Neural progenitor cell (in vitro differentiated cells): ENCODE data around the gene VAV2. TPM values are rescaled to one million over a fixed set of nuclear protein-coding genes. Genes with fewer than 3 reads are reported as not detected.

ENCODE experiments used
- DNase-seq: peaks from one replicate; pipeline ENCODE4 v3.0.0-alpha.2; 2016; ENCODE audit warnings: low spot score
- H2AFZ ChIP-seq: fragments of 200-600 bp; sonication (generic); replicated peaks from 2 replicates; pipeline ENCODE4 v1.6.1; 2016; ENCODE audit warnings: antibody characterized with exemption
- H3F3A ChIP-seq: fragments of 200-600 bp; sonication (generic); 2 replicates; pipeline ENCODE4 v1.6.1; 2016; ENCODE audit warnings: antibody characterized with exemption, low read depth
- H3K27ac ChIP-seq: fragments of 200-600 bp; sonication (generic); 2 replicates; pipeline ENCODE4 v1.5.1; 2016; ENCODE audit warnings: mild to moderate bottlenecking
- H3K27me3 ChIP-seq: fragments of 200-600 bp; sonication (generic); 2 replicates; pipeline ENCODE4 v1.6.1; 2016; ENCODE audit warnings: mild to moderate bottlenecking, moderate library complexity
- H3K36me3 ChIP-seq: fragments of 200-600 bp; sonication (generic); 2 replicates; pipeline ENCODE4 v1.5.1; 2016
- H3K4me1 ChIP-seq: fragments of 200-600 bp; sonication (generic); 2 replicates; pipeline ENCODE4 v1.6.1; 2016; ENCODE audit warnings: mixed run types
- H3K4me2 ChIP-seq: fragments of 200-600 bp; sonication (generic); 2 replicates; pipeline ENCODE4 v1.6.1; 2016
- H3K4me3 ChIP-seq: fragments of 200-600 bp; sonication (generic); 2 replicates; pipeline ENCODE4 v1.5.1; 2016
- H3K79me2 ChIP-seq: fragments of 200-600 bp; sonication (generic); 2 replicates; pipeline ENCODE4 v1.6.1; 2016; ENCODE audit warnings: low read depth
- H3K9ac ChIP-seq: fragments of 200-600 bp; sonication (generic); 2 replicates; pipeline ENCODE4 v1.6.1; 2016
- H3K9me3 ChIP-seq: fragments of 200-600 bp; sonication (generic); 2 replicates; pipeline ENCODE4 v1.5.1; 2016; ENCODE audit warnings: low read depth
- H4K20me1 ChIP-seq: fragments of 200-600 bp; sonication (generic); 2 replicates; pipeline ENCODE4 v1.6.1; 2016; ENCODE audit warnings: low read depth
- H3K27ac Mint-ChIP-seq: 3 replicates; pipeline ENCODE4 v1.8.0; 2021; ENCODE audit warnings: mixed read lengths
- H3K27me3 Mint-ChIP-seq: 2 replicates; pipeline ENCODE4 v1.8.0; 2022; ENCODE audit warnings: low read depth, mild to moderate bottlenecking, inconsistent platforms, moderate library complexity, mixed read lengths; ENCODE audit not compliant: insufficient read depth
- H3K36me3 Mint-ChIP-seq: 3 replicates; pipeline ENCODE4 v1.8.0; 2021; ENCODE audit warnings: mixed read lengths
- H3K4me1 Mint-ChIP-seq: 3 replicates; pipeline ENCODE4 v1.8.0; 2021; ENCODE audit warnings: mixed read lengths
- H3K4me3 Mint-ChIP-seq: 3 replicates; pipeline ENCODE4 v1.8.0; 2021; ENCODE audit warnings: mild to moderate bottlenecking, moderate library complexity, mixed read lengths
- H3K9me3 Mint-ChIP-seq: 3 replicates; pipeline ENCODE4 v1.8.0; 2020; ENCODE audit warnings: mixed read lengths
- EZH2 ChIP-seq: fragments of 200-600 bp; sonication (generic); IDR thresholded peaks from 2 replicates; pipeline ENCODE4 v1.6.1; 2017; ENCODE audit warnings: antibody characterized with exemption, mild to moderate bottlenecking, moderate library complexity
- EZH2phosphoT487 ChIP-seq: fragments of 200-600 bp; sonication (generic); IDR thresholded peaks from 2 replicates; pipeline ENCODE4 v1.6.1; 2017; ENCODE audit warnings: antibody characterized with exemption
- total RNA-seq: library from RNA; depleted of rRNA; stranded (reverse); fragments of >200 nt; gene quantifications from 2 replicates; pipeline ENCODE4 v1.2.3, GENCODE V29; 2015; ENCODE audit warnings: low replicate concordance
- TF ChIP-seq, protein P1 (sequence below): fragments of 200-600 bp; sonication (generic); IDR thresholded peaks from 2 replicates; pipeline ENCODE4 v1.5.1; 2017; ENCODE audit warnings: antibody characterized with exemption, mild to moderate bottlenecking

VAV2 gene
- total RNA-seq, 1 donor from 2014 or later, result 12.9 TPM

DNA sequence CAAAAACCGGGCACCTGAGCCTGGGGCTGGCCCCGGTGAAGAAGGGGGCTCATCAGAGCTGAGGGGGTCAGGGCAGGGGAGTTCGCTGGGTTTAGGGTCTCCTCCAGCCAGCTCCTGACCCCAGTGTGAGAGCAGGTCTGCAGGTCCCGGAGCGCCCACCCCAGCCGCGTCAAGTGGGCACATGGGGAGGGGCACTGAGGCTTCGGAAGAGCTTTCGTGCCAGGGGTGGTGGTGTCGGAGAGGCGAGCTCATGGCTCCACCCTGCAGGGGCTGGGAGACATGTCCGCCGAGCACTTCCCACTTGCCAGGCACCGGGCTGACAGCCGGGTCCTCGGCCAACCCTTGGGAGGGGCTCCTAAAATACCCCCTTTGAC is 13.2 kb downstream of the VAV2 start:
- Histone ChIP-seq H3K9me3 (no peaks in the 10 kb centered on the region), H3K27ac (no peak overlapping the region), H3K4me3 (no peak overlapping the region), H3K4me1 (peaks cover 16% of the 10 kb centered on the region), H3F3A (no peaks in the 10 kb centered on the region), H4K20me1 (peaks cover 100% of the 10 kb centered on the region), H3K9ac (no peak overlapping the region), H2AFZ (no peak overlapping the region), H3K27me3 (no peaks in the 10 kb centered on the region), H3K4me2 (no peak overlapping the region), H3K36me3 (no peaks in the 10 kb centered on the region), H3K79me2 (peaks cover 100% of the 10 kb centered on the region)
- Mint-ChIP-seq H3K27ac (no peak overlapping the region), H3K27me3 (peaks cover 2% of the 10 kb centered on the region), H3K9me3 (no peaks in the 10 kb centered on the region), H3K4me1 (peaks cover 42% of the 10 kb centered on the region), H3K36me3 (no peaks in the 10 kb centered on the region), H3K4me3 (no peak overlapping the region)
- no peak for TF ChIP-seq EZH2phosphoT487
- TF ChIP-seq, protein P1, sequence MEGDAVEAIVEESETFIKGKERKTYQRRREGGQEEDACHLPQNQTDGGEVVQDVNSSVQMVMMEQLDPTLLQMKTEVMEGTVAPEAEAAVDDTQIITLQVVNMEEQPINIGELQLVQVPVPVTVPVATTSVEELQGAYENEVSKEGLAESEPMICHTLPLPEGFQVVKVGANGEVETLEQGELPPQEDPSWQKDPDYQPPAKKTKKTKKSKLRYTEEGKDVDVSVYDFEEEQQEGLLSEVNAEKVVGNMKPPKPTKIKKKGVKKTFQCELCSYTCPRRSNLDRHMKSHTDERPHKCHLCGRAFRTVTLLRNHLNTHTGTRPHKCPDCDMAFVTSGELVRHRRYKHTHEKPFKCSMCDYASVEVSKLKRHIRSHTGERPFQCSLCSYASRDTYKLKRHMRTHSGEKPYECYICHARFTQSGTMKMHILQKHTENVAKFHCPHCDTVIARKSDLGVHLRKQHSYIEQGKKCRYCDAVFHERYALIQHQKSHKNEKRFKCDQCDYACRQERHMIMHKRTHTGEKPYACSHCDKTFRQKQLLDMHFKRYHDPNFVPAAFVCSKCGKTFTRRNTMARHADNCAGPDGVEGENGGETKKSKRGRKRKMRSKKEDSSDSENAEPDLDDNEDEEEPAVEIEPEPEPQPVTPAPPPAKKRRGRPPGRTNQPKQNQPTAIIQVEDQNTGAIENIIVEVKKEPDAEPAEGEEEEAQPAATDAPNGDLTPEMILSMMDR, result no peak
- no peak for TF ChIP-seq EZH2
- DNase-seq, result no peak

DNA sequence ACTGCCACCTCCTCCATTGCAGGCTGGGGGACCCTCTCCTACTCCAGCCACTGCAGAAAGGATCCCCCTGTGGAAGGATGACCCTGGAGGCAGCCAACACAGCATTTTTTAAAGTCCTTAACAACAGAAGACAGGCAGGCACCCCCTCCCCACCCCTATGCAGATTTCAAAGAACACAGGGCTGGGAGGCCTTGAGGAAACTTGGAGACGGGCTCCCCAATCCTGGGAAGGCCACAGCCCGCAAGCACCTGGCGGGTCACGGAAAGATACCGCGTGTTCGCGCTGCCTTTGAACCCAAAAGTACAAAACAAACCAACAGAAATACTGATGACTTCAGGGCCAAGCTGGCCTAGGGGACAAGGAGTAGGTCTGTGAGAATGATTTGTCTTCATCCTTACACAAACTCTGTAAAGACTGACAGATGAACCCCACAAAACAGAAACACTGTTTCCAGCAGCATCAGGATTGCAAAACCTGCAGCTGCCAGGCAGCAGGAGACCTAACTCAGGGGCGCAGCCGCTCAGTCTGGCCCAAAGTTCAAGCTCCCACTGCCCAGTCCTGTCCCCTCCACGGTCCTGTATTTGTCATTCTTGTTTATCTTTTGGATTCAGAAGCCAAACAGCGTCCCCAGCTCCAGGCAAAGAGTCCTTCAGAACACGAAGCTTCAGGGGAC is 13.8 kb downstream of the VAV2 start:
- DNase-seq, result no peak
- H3K4me3 ChIP-seq, result no peak overlapping the region
- H3K4me1 ChIP-seq, result peaks cover 20% of the 10 kb centered on the region
- no peak overlapping the region for H2AFZ ChIP-seq
- TF ChIP-seq EZH2 (no peak), EZH2phosphoT487 (no peak)
- TF ChIP-seq, protein P1, result no peak
- H3K9me3 Mint-ChIP-seq, result no peaks in the 10 kb centered on the region
- H3K4me2 ChIP-seq, result no peak overlapping the region
- no peak overlapping the region for H3K4me3 Mint-ChIP-seq
- peaks cover 100% of the 10 kb centered on the region for H3K79me2 ChIP-seq
- H3K27me3 ChIP-seq, result no peaks in the 10 kb centered on the region
- no peaks in the 10 kb centered on the region for H3K36me3 ChIP-seq
- no peak overlapping the region for H3K27ac ChIP-seq
- peaks cover 42% of the 10 kb centered on the region for H3K4me1 Mint-ChIP-seq
- H3K9me3 ChIP-seq, result no peaks in the 10 kb centered on the region
- H3K36me3 Mint-ChIP-seq, result peaks cover 2% of the 10 kb centered on the region
- H3K27me3 Mint-ChIP-seq, result peaks cover 2% of the 10 kb centered on the region
- no peaks in the 10 kb centered on the region for H3F3A ChIP-seq
- H3K9ac ChIP-seq, result no peak overlapping the region
- peaks cover 100% of the 10 kb centered on the region for H4K20me1 ChIP-seq
- no peak overlapping the region for H3K27ac Mint-ChIP-seq

DNA sequence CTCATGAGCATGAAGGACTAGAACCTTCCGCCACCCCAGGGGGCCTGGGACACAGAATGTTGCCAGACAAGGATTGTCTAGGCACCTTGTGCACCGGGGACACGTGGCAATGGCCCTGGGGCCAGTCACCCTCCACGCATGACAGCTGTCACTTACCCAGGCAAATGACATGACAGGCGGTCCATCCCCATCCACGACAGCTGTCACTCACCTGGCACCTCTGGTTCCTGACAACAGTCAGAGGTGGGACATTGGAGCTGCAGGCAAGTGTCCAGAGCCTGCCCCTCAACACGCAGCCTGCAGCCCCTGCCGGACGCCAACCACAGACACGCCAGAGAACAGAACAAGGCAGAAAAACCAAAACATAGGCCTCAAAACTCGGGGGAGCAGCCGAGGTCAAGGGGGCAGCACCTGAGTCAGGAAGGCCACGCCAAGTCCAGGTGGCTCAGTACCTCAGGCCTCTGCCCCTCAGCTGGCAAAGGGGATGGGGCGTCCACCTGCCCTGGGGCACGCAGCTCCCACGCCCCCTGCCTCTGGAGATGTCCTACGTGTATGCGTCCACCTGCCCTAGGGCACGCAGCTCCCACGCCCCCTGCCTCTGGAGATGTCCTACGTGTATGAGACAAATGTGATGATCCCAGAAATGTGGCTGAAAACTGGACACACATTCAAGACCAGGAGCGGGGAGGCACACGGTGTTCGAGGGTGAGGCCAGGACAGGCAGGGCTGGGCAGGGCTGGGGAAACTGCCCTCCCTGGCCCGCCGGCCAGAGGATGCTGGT is 14.5 kb downstream of the VAV2 start:
- Mint-ChIP-seq H3K36me3 (peaks cover 2% of the 10 kb centered on the region), H3K9me3 (no peaks in the 10 kb centered on the region), H3K27ac (no peak overlapping the region), H3K4me3 (no peak overlapping the region), H3K27me3 (peaks cover 2% of the 10 kb centered on the region), H3K4me1 (peaks cover 40% of the 10 kb centered on the region)
- Histone ChIP-seq H3K36me3 (no peaks in the 10 kb centered on the region), H3K27me3 (no peaks in the 10 kb centered on the region), H3F3A (no peaks in the 10 kb centered on the region), H2AFZ (no peak overlapping the region), H3K79me2 (peaks cover 100% of the 10 kb centered on the region), H3K4me2 (no peak overlapping the region), H3K4me3 (no peak overlapping the region), H3K9me3 (no peaks in the 10 kb centered on the region), H4K20me1 (peaks cover 100% of the 10 kb centered on the region), H3K4me1 (peaks cover 20% of the 10 kb centered on the region), H3K9ac (no peak overlapping the region), H3K27ac (no peak overlapping the region)
- DNase-seq, result no peak
- TF ChIP-seq EZH2phosphoT487 (no peak), EZH2 (no peak)
- TF ChIP-seq, protein P1, result no peak
